Neural progenitor cell (in vitro differentiated cells): ENCODE results near the gene C1orf50.

ENCODE experiments used
- EZH2phosphoT487 ChIP-seq: fragments of 200-600 bp; sonication (generic); IDR thresholded peaks from 2 replicates; pipeline ENCODE4 v1.6.1; 2017; ENCODE audit warnings: antibody characterized with exemption
- TF ChIP-seq, protein P1 (sequence below): fragments of 200-600 bp; sonication (generic); IDR thresholded peaks from 2 replicates; pipeline ENCODE4 v1.5.1; 2017; ENCODE audit warnings: antibody characterized with exemption, mild to moderate bottlenecking

DNA sequence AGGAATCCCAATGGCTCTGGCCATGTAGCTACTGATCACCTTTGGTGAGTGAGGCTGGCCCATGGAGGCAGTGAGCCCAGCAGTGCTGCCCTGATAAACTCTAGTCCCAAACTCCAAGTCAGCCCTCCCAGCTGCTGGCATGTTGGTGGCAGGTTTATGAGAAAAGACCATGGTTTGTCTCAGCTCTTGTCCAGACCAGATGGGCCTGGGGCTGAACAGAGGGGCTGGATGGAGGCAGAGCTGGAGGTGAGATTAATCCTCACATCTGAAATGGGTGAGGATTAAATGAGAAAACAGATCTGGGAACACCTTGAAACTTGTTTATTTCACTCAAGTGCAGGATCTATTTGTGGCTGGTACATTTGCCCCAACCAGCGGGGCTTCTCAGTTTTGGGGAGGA is 21.0 kb downstream of the C1orf50 start:
- TF ChIP-seq, protein P1, sequence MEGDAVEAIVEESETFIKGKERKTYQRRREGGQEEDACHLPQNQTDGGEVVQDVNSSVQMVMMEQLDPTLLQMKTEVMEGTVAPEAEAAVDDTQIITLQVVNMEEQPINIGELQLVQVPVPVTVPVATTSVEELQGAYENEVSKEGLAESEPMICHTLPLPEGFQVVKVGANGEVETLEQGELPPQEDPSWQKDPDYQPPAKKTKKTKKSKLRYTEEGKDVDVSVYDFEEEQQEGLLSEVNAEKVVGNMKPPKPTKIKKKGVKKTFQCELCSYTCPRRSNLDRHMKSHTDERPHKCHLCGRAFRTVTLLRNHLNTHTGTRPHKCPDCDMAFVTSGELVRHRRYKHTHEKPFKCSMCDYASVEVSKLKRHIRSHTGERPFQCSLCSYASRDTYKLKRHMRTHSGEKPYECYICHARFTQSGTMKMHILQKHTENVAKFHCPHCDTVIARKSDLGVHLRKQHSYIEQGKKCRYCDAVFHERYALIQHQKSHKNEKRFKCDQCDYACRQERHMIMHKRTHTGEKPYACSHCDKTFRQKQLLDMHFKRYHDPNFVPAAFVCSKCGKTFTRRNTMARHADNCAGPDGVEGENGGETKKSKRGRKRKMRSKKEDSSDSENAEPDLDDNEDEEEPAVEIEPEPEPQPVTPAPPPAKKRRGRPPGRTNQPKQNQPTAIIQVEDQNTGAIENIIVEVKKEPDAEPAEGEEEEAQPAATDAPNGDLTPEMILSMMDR = no peak
- TF ChIP-seq EZH2phosphoT487 = no peak
